Measurements from ENCODE around the gene NNMT.
A peak's percentile ranks its signal among the peaks of the same experiment; 100 is the strongest.

The NNMT gene

GRCh38 chr11:114260483-114260882 lies 35.7 kb upstream of the NNMT start:
- TF ChIP-seq RAD21 (IDR thresholded peaks at IDR 0.05; ENCODE audit: low read depth): no peak
- TF ChIP-seq FOXM1 (IDR thresholded peaks at IDR 0.05; ENCODE audit: borderline replicate concordance, low read depth): no peak
- no peak for TF ChIP-seq MAX (IDR thresholded peaks at IDR 0.05)
- no peak for TF ChIP-seq EP300 (IDR thresholded peaks at IDR 0.05; ENCODE audit: borderline replicate concordance)
- TF ChIP-seq TEAD4 (IDR thresholded peaks at IDR 0.05): no peak
- no peak for TF ChIP-seq YY1 (IDR thresholded peaks at IDR 0.05; ENCODE audit: low read depth)
- TF ChIP-seq TCF12 (IDR thresholded peaks at IDR 0.05; ENCODE audit: low read depth): no peak
- TF ChIP-seq CEBPB (IDR thresholded peaks at IDR 0.05): no peak
- TF ChIP-seq USF1 (IDR thresholded peaks at IDR 0.05): no peak
- no peak for TF ChIP-seq CREB1 (IDR thresholded peaks at IDR 0.05; ENCODE audit: low read depth)
- no peak for TF ChIP-seq REST (IDR thresholded peaks at IDR 0.05; ENCODE audit: low read depth)
- TF ChIP-seq NFIC (IDR thresholded peaks at IDR 0.05): no peak
- no peak for TF ChIP-seq EGR1 (IDR thresholded peaks at IDR 0.05)
- no peak for TF ChIP-seq ZBTB7A (IDR thresholded peaks at IDR 0.05; ENCODE audit: low read depth)
- no peak for TF ChIP-seq TAF1 (IDR thresholded peaks at IDR 0.05; ENCODE audit: low read depth)

- TF ChIP-seq EGR1 (IDR thresholded peaks at IDR 0.05): no peak
- TF ChIP-seq FOXM1 (IDR thresholded peaks at IDR 0.05; ENCODE audit: borderline replicate concordance, low read depth): no peak
- TF ChIP-seq MAX (IDR thresholded peaks at IDR 0.05): no peak
- TF ChIP-seq REST (IDR thresholded peaks at IDR 0.05; ENCODE audit: low read depth): no peak
- no peak for TF ChIP-seq TAF1 (IDR thresholded peaks at IDR 0.05; ENCODE audit: low read depth)
- no peak for TF ChIP-seq USF1 (IDR thresholded peaks at IDR 0.05)
- TF ChIP-seq ZBTB7A (IDR thresholded peaks at IDR 0.05; ENCODE audit: low read depth): no peak
- TF ChIP-seq TEAD4 (IDR thresholded peaks at IDR 0.05): no peak
- TF ChIP-seq TCF12 (IDR thresholded peaks at IDR 0.05; ENCODE audit: low read depth): no peak
- no peak for TF ChIP-seq CREB1 (IDR thresholded peaks at IDR 0.05; ENCODE audit: low read depth)
- TF ChIP-seq EP300 (IDR thresholded peaks at IDR 0.05; ENCODE audit: borderline replicate concordance): no peak
- no peak for TF ChIP-seq YY1 (IDR thresholded peaks at IDR 0.05; ENCODE audit: low read depth)
- TF ChIP-seq CEBPB (IDR thresholded peaks at IDR 0.05): no peak
- no peak for TF ChIP-seq RAD21 (IDR thresholded peaks at IDR 0.05; ENCODE audit: low read depth)
- no peak for TF ChIP-seq NFIC (IDR thresholded peaks at IDR 0.05)
Observed at GRCh38 chr11:114261791-114262190, 34.4 kb upstream of the NNMT start.

GRCh38 chr11:114262681-114263512 lies 33.3 kb upstream of the NNMT start:
- TF ChIP-seq FOXM1 (IDR thresholded peaks at IDR 0.05; ENCODE audit: borderline replicate concordance, low read depth) (no peak), RAD21 (IDR thresholded peaks at IDR 0.05; ENCODE audit: low read depth) (peak; percentile 76)

GRCh38 chr11:114263513-114264170 lies 32.6 kb upstream of the NNMT start:
- TF ChIP-seq NFIC (IDR thresholded peaks at IDR 0.05) (no peak), ZBTB7A (IDR thresholded peaks at IDR 0.05; ENCODE audit: low read depth) (no peak), CEBPB (IDR thresholded peaks at IDR 0.05) (no peak), TEAD4 (IDR thresholded peaks at IDR 0.05) (no peak)

- TF ChIP-seq TAF1 (IDR thresholded peaks at IDR 0.05; ENCODE audit: low read depth) (no peak), ZBTB7A (IDR thresholded peaks at IDR 0.05; ENCODE audit: low read depth) (no peak), REST (IDR thresholded peaks at IDR 0.05; ENCODE audit: low read depth) (no peak), EP300 (IDR thresholded peaks at IDR 0.05; ENCODE audit: borderline replicate concordance) (no peak), USF1 (IDR thresholded peaks at IDR 0.05) (no peak), CEBPB (IDR thresholded peaks at IDR 0.05) (no peak), RAD21 (IDR thresholded peaks at IDR 0.05; ENCODE audit: low read depth) (no peak), TCF12 (IDR thresholded peaks at IDR 0.05; ENCODE audit: low read depth) (no peak), MAX (IDR thresholded peaks at IDR 0.05) (no peak), YY1 (IDR thresholded peaks at IDR 0.05; ENCODE audit: low read depth) (no peak), CREB1 (IDR thresholded peaks at IDR 0.05; ENCODE audit: low read depth) (no peak)
Observed at GRCh38 chr11:114264381-114264780, 31.8 kb upstream of the NNMT start.
